Suprapubic skin (tissue), 4 donors: ENCODE data around the gene OSBPL2.

Source experiments
- EP300 ChIP-seq: sonication (generic); formaldehyde crosslinking; IDR thresholded peaks from one replicate; pipeline ENCODE4 v1.6.1; 2017; ENCODE audit warnings: antibody characterized with exemption
- POLR2A ChIP-seq, 2 donors: fragments of 450-650 bp; IDR thresholded peaks; one replicate each; pipeline ENCODE4 v1.6.1; 2017; ENCODE audit warnings: antibody characterized with exemption in 2 of 2, mild to moderate bottlenecking in 2 of 2, moderate library complexity in 2 of 2
- POLR2AphosphoS5 ChIP-seq, 3 donors: sonication (generic); formaldehyde crosslinking; IDR thresholded peaks; one replicate each; pipeline ENCODE4 v1.6.1; 2017; ENCODE audit warnings: antibody characterized with exemption in 3 of 3
- TF ChIP-seq, protein P1 (sequence below), 2 donors: fragments of 200-600 bp in 1 of 2; fragments of 450-650 bp in 1 of 2; sonication (generic) in 1 of 2; IDR thresholded peaks; one replicate each; pipeline ENCODE4 v1.5.1; 2016 to 2019; ENCODE audit warnings: antibody characterized with exemption in 2 of 2, mild to moderate bottlenecking in 1 of 2, moderate library complexity in 1 of 2

DNA sequence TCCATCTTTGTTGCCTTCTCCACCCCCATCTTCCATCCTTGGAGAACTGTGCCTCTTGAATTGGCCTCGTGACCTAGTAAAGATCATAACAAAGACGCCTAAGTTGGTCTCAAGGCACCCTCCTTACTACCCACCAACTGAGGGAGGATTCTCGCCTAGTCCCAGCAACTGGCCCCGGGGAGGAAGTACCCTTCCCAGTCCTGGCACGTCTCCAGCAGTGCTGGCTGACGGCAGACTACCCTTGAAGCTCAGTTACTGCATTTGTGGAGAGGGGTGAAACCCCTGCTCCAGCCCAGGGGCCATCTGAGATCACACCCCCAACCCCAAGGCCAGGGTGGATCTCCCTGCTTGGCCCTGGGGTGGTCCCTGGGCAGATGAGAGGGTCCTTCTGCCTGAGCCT lies 2.1 kb upstream of the OSBPL2 start:
- TF ChIP-seq, protein P1, sequence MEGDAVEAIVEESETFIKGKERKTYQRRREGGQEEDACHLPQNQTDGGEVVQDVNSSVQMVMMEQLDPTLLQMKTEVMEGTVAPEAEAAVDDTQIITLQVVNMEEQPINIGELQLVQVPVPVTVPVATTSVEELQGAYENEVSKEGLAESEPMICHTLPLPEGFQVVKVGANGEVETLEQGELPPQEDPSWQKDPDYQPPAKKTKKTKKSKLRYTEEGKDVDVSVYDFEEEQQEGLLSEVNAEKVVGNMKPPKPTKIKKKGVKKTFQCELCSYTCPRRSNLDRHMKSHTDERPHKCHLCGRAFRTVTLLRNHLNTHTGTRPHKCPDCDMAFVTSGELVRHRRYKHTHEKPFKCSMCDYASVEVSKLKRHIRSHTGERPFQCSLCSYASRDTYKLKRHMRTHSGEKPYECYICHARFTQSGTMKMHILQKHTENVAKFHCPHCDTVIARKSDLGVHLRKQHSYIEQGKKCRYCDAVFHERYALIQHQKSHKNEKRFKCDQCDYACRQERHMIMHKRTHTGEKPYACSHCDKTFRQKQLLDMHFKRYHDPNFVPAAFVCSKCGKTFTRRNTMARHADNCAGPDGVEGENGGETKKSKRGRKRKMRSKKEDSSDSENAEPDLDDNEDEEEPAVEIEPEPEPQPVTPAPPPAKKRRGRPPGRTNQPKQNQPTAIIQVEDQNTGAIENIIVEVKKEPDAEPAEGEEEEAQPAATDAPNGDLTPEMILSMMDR (IDR thresholded peaks at IDR 0.05) = no peak
- no peak for TF ChIP-seq POLR2AphosphoS5 (IDR thresholded peaks at IDR 0.05)
- no peak for TF ChIP-seq POLR2A (IDR thresholded peaks at IDR 0.05)
- no peak for TF ChIP-seq EP300
